ENCODE data around the gene KLHDC3. TPM values are rescaled to one million over a fixed set of nuclear protein-coding genes. Genes with fewer than 3 reads are reported as not detected.

The KLHDC3 gene
- total RNA-seq, 1 experiment from 2014 or later, result 53.7 TPM

DNA sequence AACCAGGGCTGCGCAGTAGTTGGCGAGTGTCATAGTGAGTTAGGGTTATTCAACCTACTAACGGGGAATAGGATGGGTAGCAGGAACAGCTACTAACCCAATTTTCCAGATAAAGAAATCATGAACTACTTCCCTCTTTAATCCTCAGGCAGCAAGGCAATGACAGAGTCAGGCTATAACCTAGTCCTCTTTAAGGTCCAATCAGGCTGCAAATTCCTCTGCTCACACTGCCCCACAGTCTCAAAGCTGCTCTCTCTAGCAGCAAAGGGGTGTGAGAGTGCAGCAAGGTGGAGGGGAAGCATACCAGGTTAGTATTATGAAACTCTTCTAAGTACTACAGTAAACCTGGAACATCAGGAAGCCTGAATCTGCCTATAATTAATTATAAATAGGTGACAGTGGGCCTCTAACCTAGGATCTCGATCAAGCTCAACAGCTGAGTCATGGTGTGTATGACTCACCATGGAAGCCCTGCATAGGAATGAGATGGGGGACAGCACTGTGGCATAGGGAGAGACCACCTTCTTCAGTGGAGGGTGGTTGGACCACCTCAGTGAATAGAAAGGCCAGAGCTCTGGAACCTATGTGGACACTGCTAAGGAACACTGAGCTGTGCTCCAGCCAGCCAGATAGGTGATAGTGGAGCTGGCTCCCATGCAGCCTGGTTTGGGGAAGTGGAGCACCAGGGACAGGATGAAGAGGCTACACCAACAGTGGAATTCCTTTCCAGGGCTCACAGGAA lies 43.0 kb upstream of the KLHDC3 start:
- no peaks in the 10 kb centered on the region for H3K4me1 ChIP-seq (ENCODE audit: low read length)
- H4K20me1 ChIP-seq (ENCODE audit: insufficient read depth, low read depth, low read length), result no peaks in the 10 kb centered on the region
- H3K27me3 ChIP-seq (ENCODE audit: low read length), result no peaks in the 10 kb centered on the region
- H3K79me2 ChIP-seq (ENCODE audit: low read length), result peaks cover 6% of the 10 kb centered on the region; the same call in 1 of the 2 replicates
- no peak overlapping the region for H3K27ac ChIP-seq (ENCODE audit: low read length)
- no peaks in the 10 kb centered on the region for H3K9me3 ChIP-seq (ENCODE audit: low read length)
- H3K9me2 ChIP-seq (replicated peaks; ENCODE audit: insufficient read depth, low read length), result no peaks in the 10 kb centered on the region
- no peak for DNase-seq
- H3K36me3 ChIP-seq (ENCODE audit: insufficient read depth, low read length), result no peaks in the 10 kb centered on the region
- no peak overlapping the region for H3K4me2 ChIP-seq (ENCODE audit: low read depth, low read length, poor library complexity, severe bottlenecking)
- H3K4me3 ChIP-seq (ENCODE audit: low read length), result no peak overlapping the region
- H2AFZ ChIP-seq (ENCODE audit: low read length), result no peak overlapping the region
- H3K9ac ChIP-seq (ENCODE audit: low read length), result no peak overlapping the region

DNA sequence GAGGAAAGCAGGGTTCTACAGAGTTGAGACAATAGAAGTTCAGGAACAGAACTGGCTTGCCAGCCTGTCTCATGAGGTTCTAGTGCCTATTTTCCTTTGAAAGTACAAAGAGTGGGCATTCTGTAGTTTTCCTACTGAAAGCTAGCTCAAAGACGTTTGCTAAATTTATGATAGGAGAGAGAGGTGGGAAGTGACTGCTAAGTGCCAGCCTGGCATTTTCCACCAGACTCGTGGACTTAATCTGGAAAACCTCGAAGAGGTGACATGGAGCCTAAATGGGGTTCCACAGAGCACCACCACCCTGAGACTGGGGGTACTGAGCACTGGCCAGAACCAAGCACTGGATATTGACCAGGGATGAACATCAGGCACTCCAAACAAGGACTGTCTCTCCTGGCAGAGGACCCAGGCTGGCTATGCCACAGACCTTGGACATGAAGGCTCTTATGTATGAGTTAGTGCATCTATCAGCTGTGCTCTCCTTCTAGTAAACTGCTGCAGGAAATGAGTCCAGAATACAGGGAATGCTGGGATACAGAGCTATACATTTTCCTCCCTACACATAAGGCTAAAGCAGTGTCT lies 42.2 kb upstream of the KLHDC3 start:
- no peak overlapping the region for H3K4me3 ChIP-seq (ENCODE audit: low read length)
- no peaks in the 10 kb centered on the region for H4K20me1 ChIP-seq (ENCODE audit: insufficient read depth, low read depth, low read length)
- no peaks in the 10 kb centered on the region for H3K9me3 ChIP-seq (ENCODE audit: low read length)
- H3K9ac ChIP-seq (ENCODE audit: low read length), result no peak overlapping the region
- no peaks in the 10 kb centered on the region for H3K9me2 ChIP-seq (replicated peaks; ENCODE audit: insufficient read depth, low read length)
- no peak for DNase-seq
- peaks cover 6% of the 10 kb centered on the region for H3K4me1 ChIP-seq (ENCODE audit: low read length)
- peaks cover 12% of the 10 kb centered on the region for H3K79me2 ChIP-seq (ENCODE audit: low read length)
- no peak overlapping the region for H3K27ac ChIP-seq (ENCODE audit: low read length)
- no peak overlapping the region for H3K4me2 ChIP-seq (ENCODE audit: low read depth, low read length, poor library complexity, severe bottlenecking)
- H2AFZ ChIP-seq (ENCODE audit: low read length), result no peak overlapping the region
- H3K27me3 ChIP-seq (ENCODE audit: low read length), result no peaks in the 10 kb centered on the region
- peaks cover 2% of the 10 kb centered on the region; the same call in 1 of the 2 replicates for H3K36me3 ChIP-seq (ENCODE audit: insufficient read depth, low read length)

DNA sequence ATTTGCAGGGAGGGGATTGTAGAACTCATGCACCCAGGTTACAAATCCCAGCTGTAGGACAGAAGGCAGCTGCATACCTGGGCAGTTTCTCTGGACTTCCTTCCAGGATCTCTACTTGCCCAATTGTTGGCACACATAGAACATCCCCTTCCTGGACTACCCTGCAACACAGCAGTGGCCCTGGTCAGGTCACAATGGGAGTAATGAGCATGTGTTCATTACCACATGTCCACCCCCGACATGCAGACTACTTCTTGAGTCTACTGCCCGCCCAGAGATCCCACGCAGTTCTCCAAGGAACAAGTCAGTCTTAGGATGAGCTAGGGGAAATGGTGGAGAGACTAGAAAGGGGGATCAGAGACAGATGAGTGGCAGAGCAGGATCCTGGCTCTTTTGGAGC lies 40.1 kb upstream of the KLHDC3 start:
- no peak overlapping the region for H3K4me2 ChIP-seq (ENCODE audit: low read depth, low read length, poor library complexity, severe bottlenecking)
- DNase-seq, result no peak
- no peaks in the 10 kb centered on the region for H3K27me3 ChIP-seq (ENCODE audit: low read length)
- no peak overlapping the region for H3K27ac ChIP-seq (ENCODE audit: low read length)
- peaks cover 32% of the 10 kb centered on the region for H3K79me2 ChIP-seq (ENCODE audit: low read length)
- no peaks in the 10 kb centered on the region for H4K20me1 ChIP-seq (ENCODE audit: insufficient read depth, low read depth, low read length)
- H3K36me3 ChIP-seq (ENCODE audit: insufficient read depth, low read length), result peaks cover 6% of the 10 kb centered on the region; the same call in 1 of the 2 replicates
- H3K9ac ChIP-seq (ENCODE audit: low read length), result no peak overlapping the region
- peaks cover 19% of the 10 kb centered on the region for H3K4me1 ChIP-seq (ENCODE audit: low read length)
- H3K9me2 ChIP-seq (replicated peaks; ENCODE audit: insufficient read depth, low read length), result no peaks in the 10 kb centered on the region
- H3K4me3 ChIP-seq (ENCODE audit: low read length), result no peak overlapping the region
- H3K9me3 ChIP-seq (ENCODE audit: low read length), result no peaks in the 10 kb centered on the region
- no peak overlapping the region for H2AFZ ChIP-seq (ENCODE audit: low read length)

DNA sequence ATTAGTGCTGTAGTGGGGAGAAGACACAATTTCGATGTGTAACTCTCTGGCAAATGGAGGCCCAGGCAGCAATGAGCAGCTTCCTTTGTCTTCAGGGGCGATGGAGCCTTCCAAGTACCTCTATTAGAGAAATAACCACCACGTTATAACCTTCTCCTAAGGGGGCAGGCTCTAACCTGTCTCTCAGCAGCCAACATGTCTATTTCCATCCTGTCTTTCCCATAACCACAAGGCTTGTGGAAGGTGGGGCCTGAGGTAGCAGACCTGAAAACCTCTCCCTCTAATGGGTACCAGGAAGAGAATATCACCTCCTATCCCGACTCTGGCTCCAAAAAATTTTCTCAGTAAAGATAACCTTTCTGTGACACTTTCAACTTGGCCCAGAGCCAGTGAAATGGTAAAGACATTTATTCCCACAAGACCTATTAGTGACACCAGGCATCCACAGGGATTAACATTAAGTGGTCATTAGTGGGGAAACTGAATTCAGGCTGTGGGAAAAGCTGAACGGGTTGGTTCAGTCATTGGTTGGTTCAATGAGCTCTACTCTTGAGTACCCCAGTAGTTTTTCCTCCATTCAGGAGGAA lies 39.0 kb upstream of the KLHDC3 start:
- H2AFZ ChIP-seq (ENCODE audit: low read length), result no peak overlapping the region
- no peak overlapping the region for H3K27ac ChIP-seq (ENCODE audit: low read length)
- no peaks in the 10 kb centered on the region for H4K20me1 ChIP-seq (ENCODE audit: insufficient read depth, low read depth, low read length)
- no peak for DNase-seq
- H3K36me3 ChIP-seq (ENCODE audit: insufficient read depth, low read length), result peaks cover 6% of the 10 kb centered on the region; the same call in 1 of the 2 replicates
- peaks cover 32% of the 10 kb centered on the region for H3K79me2 ChIP-seq (ENCODE audit: low read length)
- no peaks in the 10 kb centered on the region for H3K9me2 ChIP-seq (replicated peaks; ENCODE audit: insufficient read depth, low read length)
- H3K9me3 ChIP-seq (ENCODE audit: low read length), result no peaks in the 10 kb centered on the region
- H3K9ac ChIP-seq (ENCODE audit: low read length), result no peak overlapping the region
- no peak overlapping the region for H3K4me2 ChIP-seq (ENCODE audit: low read depth, low read length, poor library complexity, severe bottlenecking)
- H3K4me3 ChIP-seq (ENCODE audit: low read length), result no peak overlapping the region
- no peaks in the 10 kb centered on the region for H3K27me3 ChIP-seq (ENCODE audit: low read length)
- peaks cover 27% of the 10 kb centered on the region for H3K4me1 ChIP-seq (ENCODE audit: low read length)

DNA sequence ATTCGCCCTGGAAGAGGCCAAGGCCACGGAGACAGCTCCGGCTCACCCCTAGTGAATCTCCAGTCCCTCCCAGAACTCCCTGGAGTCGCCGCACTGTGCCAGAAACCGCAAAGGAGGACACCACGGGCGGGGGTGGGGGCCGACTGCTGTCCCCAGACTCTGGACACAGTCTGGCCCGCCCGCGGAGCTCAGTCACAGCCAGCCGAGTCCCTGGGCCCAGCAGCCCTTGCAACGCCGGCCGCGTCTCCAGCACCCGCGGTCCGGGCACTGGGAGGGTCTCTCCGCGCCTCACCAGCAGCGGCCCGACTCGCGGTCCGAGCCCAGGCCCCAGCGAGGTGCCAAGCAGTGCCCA lies 35.6 kb upstream of the KLHDC3 start:
- Histone ChIP-seq H4K20me1 (ENCODE audit: insufficient read depth, low read depth, low read length) (no peaks in the 10 kb centered on the region), H3K79me2 (ENCODE audit: low read length) (peaks cover 32% of the 10 kb centered on the region), H3K9ac (ENCODE audit: low read length) (peak overlapping the region; percentile 94), H3K4me2 (ENCODE audit: low read depth, low read length, poor library complexity, severe bottlenecking) (peak overlapping the region; percentile 93), H3K36me3 (ENCODE audit: insufficient read depth, low read length) (peaks cover 6% of the 10 kb centered on the region; the same call in 1 of the 2 replicates), H3K27me3 (ENCODE audit: low read length) (no peaks in the 10 kb centered on the region), H3K4me1 (ENCODE audit: low read length) (peaks cover 35% of the 10 kb centered on the region), H3K9me3 (ENCODE audit: low read length) (no peaks in the 10 kb centered on the region), H3K9me2 (replicated peaks; ENCODE audit: insufficient read depth, low read length) (no peaks in the 10 kb centered on the region), H3K27ac (ENCODE audit: low read length) (peak overlapping the region; percentile 43), H3K4me3 (ENCODE audit: low read length) (peak overlapping the region; percentile 93), H2AFZ (ENCODE audit: low read length) (no peak overlapping the region)
- peak; percentile 60 for DNase-seq

DNA sequence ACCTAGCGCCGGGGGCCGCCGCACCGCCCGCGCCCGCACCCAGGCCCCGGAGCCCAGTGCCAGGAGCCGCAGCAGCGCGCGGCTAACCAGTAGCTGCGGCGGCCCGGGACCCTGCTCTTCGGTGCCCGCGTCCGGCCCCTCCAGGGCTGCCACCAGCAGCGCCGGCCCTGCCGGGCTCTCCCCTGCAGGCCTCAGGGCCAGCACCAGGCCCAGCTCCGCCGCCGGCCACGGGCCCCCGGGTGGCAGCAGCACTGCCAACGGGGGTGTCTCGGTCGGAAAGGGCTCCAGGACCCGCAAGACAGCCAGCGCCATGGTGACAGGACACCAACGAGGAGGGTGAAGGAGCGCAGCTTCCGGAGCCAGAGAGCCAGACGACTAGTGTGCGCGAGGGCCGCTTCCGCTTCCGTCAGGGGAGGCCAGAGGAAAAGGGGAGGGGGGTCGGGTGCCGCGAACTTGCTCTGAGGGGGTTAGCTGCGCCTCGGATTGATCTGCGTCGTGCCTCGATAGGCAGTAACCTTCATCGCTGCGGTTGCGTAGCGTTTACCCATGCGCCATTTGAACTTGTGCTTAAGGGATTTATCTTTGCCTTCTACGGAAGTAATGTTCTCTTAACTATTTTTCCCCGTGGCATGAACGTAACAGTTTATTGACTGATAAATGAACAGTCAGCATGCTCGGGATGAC lies 35.1 kb upstream of the KLHDC3 start, which contains the start of gene PEX6:
TSS of gene PEX6 (minus strand) at position 343 of the 684 bp plus-strand sequence. CDS start at position 312, 31 bp downstream.
- peak within 1 kb of the TSS; percentile 46 for H2AFZ ChIP-seq (ENCODE audit: low read length)

DNA sequence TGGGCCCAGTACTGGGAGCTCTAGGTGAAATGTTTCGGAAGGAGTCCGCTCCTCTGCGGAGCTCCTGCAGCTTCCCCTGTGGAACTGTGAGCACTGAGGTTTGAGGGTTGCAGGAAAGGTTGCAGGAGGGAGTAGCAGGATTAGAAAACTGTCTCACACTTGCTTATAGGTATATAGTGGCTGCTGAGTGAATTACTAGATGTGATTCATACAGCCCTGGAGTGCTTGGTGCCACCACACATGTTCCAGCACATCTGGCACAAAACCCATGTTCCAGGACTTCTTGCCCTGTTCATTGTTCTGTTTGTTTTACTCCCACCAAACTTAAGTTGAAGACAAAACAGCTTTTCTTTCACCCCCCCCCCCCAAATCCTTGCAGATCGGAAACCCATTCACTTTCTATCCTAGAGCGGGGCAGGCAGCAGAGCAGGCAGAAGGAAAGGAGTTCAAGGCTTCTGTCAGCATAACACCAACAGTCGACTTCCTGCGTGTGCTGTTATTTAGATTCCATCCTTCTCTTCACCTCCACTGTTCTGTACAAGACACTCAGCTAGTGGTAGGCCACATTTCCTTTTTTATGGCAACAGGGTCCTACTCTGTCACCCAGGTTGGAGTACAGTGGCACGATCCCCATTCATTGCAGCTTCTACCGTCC lies 34.4 kb upstream of the KLHDC3 start:
- peaks cover 34% of the 10 kb centered on the region for H3K79me2 ChIP-seq (ENCODE audit: low read length)
- H3K36me3 ChIP-seq (ENCODE audit: insufficient read depth, low read length), result peaks cover 6% of the 10 kb centered on the region; the same call in 1 of the 2 replicates
- H3K9ac ChIP-seq (ENCODE audit: low read length), result peak overlapping the region; percentile 94
- no peaks in the 10 kb centered on the region for H4K20me1 ChIP-seq (ENCODE audit: insufficient read depth, low read depth, low read length)
- DNase-seq, result no peak
- H3K27ac ChIP-seq (ENCODE audit: low read length), result peak overlapping the region; percentile 78
- peak overlapping the region; percentile 93 for H3K4me2 ChIP-seq (ENCODE audit: low read depth, low read length, poor library complexity, severe bottlenecking)
- H2AFZ ChIP-seq (ENCODE audit: low read length), result peak overlapping the region; percentile 46
- peak overlapping the region; percentile 93 for H3K4me3 ChIP-seq (ENCODE audit: low read length)
- no peaks in the 10 kb centered on the region for H3K9me3 ChIP-seq (ENCODE audit: low read length)
- no peaks in the 10 kb centered on the region for H3K27me3 ChIP-seq (ENCODE audit: low read length)
- H3K9me2 ChIP-seq (replicated peaks; ENCODE audit: insufficient read depth, low read length), result no peaks in the 10 kb centered on the region
- H3K4me1 ChIP-seq (ENCODE audit: low read length), result peaks cover 41% of the 10 kb centered on the region

More for the DNA sequence above, 35.1 kb upstream of the KLHDC3 start, which contains the start of gene PEX6:
- Histone ChIP-seq H3K79me2 (ENCODE audit: low read length) (peaks cover 32% of the 10 kb centered on the region), H3K9me2 (replicated peaks; ENCODE audit: insufficient read depth, low read length) (no peaks in the 10 kb centered on the region), H3K9ac (ENCODE audit: low read length) (peak within 1 kb of the TSS; percentile 94), H3K36me3 (ENCODE audit: insufficient read depth, low read length) (peaks cover 6% of the 10 kb centered on the region; the same call in 1 of the 2 replicates), H3K4me3 (ENCODE audit: low read length) (peak within 1 kb of the TSS; percentile 93), H3K4me2 (ENCODE audit: low read depth, low read length, poor library complexity, severe bottlenecking) (peak within 1 kb of the TSS; percentile 93), H3K27ac (ENCODE audit: low read length) (peak within 1 kb of the TSS; percentile 78), H4K20me1 (ENCODE audit: insufficient read depth, low read depth, low read length) (no peaks in the 10 kb centered on the region), H3K9me3 (ENCODE audit: low read length) (no peaks in the 10 kb centered on the region), H3K27me3 (ENCODE audit: low read length) (no peaks in the 10 kb centered on the region), H3K4me1 (ENCODE audit: low read length) (peaks cover 40% of the 10 kb centered on the region)
- DNase-seq, result peak; percentile 99
